Coronary artery (tissue), 2 donors: ENCODE results near the gene BCS1L.

Experiments
- DNase-seq: peaks from one replicate; pipeline ENCODE4 v3.0.0-alpha.2; 2017; ENCODE audit warnings: low spot score
- H3K27ac ChIP-seq, 2 donors: fragments of 200-600 bp; sonication (generic); one replicate each; pipeline ENCODE4 v1.5.1; 2016 to 2019
- H3K4me3 ChIP-seq: fragments of 200-600 bp; sonication (generic); 2 replicates; pipeline ENCODE4 v1.5.1; 2016; ENCODE audit warnings: mild to moderate bottlenecking, moderate library complexity
- CTCF ChIP-seq: fragments of 200-600 bp; sonication (generic); IDR thresholded peaks from one replicate; pipeline ENCODE4 v1.5.1; 2019; ENCODE audit warnings: antibody characterized with exemption

Gene BCS1L

GRCh38 chr2:218703341-218703740 lies 43.9 kb downstream of the BCS1L start:
- Histone ChIP-seq H3K4me3 (no peak overlapping the region), H3K27ac (no peak overlapping the region)
- no peak for DNase-seq
- no peak for TF ChIP-seq CTCF

DNA sequence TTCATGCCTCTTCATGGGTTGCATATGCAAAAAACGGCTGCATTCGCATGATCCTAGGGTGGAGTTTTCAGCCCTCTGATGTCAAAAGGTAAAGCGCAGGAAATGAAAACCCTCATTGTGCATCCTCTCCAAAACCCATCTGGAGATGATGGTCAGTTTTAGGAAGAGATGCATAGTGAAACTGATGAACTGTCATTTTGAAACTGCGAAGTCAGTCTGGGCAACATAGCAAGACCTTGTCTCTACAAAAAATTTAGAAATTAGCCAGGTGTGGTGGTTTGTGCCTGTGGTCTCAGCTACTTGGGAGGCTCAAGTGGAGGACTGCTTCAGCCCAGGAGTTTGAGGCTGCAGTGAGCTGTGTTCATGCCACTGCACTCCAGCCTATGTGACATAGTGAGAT lies 48.6 kb downstream of the BCS1L start:
- H3K4me3 ChIP-seq = no peak overlapping the region
- no peak overlapping the region for H3K27ac ChIP-seq
- TF ChIP-seq CTCF = no peak
- DNase-seq = no peak

- no peak for DNase-seq
- TF ChIP-seq CTCF = no peak
- H3K4me3 ChIP-seq = peak overlapping the region; percentile 87
- no peak overlapping the region for H3K27ac ChIP-seq
These were observed 50.4 kb downstream of the BCS1L start for GRCh38 chr2:218709908-218710307.

- Histone ChIP-seq H3K4me3 (peak overlapping the region; percentile 87), H3K27ac (peak overlapping the region in 1 of 2 donors; percentile 92)
- no peak for TF ChIP-seq CTCF
- peak; percentile 72 for DNase-seq
These were observed 50.8 kb downstream of the BCS1L start for GRCh38 chr2:218710334-218710686.

- peak; percentile 98 for DNase-seq
- Histone ChIP-seq H3K4me3 (peak within 1 kb of the TSS; percentile 87), H3K27ac (peak within 1 kb of the TSS; percentile 92 to 95)
- peak; percentile 77 for TF ChIP-seq CTCF
These were observed 51.4 kb downstream of the BCS1L start, which contains the start of gene TTLL4 for GRCh38 chr2:218710687-218711549. TTLL4 (plus strand) TSS chr2:218710835; CDS start chr2:218737677, 26,842 bp downstream.

DNA sequence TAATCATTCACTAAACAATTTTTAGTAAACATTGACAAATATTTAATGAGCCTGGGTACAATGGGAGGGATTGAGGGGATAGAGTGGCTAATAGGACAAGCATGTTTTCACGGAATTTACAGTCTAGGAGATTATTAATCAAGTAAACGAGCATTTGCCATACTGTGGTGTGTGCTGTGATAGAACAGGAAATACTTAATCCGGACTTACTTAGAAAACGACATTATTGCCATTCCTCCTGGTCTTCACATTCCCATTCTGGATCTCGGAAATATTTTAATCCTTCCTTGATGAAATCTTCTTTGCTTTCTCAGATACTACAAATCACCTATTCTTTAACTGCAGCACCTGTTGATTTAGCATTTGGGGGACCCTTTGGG lies 52.1 kb downstream of the BCS1L start:
- DNase-seq = no peak
- H3K4me3 ChIP-seq = peak overlapping the region; percentile 87
- peak overlapping the region; percentile 92 to 95 for H3K27ac ChIP-seq
- TF ChIP-seq CTCF = no peak
